ENCODE results near the gene CEP70. TPM values are rescaled to one million over a fixed set of nuclear protein-coding genes. Genes with fewer than 3 reads are reported as not detected.

Gene CEP70
- total and polyA plus RNA-seq, 2 of the 13 experiments (the other 11 are each of a cell fraction or from before 2014, with no cell fraction given) = 4.0 to 22.3 TPM

DNA sequence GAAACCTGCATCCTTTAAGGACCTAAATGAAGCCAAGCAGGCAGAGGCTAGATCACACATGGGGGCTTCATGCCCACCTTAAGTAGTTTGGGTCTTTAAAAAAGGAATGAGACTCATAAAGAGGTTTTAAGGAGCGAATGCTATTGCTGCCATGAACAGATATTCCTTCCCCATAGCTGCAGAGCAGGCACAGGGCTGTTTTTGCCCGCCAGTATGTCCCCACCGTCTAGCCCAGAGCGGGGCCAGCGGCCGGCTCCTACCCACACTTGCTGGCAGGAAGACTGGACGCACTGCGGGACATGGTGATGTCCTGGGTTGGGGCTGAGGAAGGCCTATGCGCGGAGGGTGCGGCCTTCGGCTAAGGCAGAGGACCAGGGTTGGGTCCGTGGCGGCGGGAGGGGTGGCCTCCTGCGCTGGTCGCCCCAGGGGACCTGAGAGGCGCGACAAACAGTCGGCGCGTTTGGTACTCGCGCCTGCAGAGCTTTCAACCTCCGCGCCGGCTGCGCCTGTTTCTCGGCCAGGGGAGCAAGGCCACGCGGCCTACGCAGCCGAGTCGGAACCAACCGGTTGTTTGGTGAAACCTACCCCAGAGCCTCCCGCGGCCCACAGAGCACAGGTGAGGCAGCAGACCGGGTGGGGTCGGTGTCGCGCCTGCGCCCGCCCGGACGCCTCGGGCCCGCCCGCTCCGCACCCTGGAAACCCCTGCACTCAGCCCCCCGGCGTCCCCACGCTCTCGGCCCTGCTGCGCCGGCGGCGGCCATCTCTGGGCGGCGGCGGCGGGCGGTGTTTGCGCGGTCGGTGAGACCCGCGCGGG, 14.5 kb upstream of the CEP70 start, which contains the start of gene FAIM (continued):
- TF ChIP-seq SNAPC2 (CRISPR knock-in tag; IDR thresholded peaks at IDR 0.05) (peak; percentile 19; the same call in 1 of the 2 replicates), ZFP41 (CRISPR knock-in tag; IDR thresholded peaks at IDR 0.05; ENCODE audit: borderline replicate concordance) (no peak), YEATS2 (CRISPR knock-in tag; IDR thresholded peaks at IDR 0.05; ENCODE audit: borderline replicate concordance) (peak; percentile 57; the same call in 1 of the 2 replicates), ZFP36 (IDR thresholded peaks at IDR 0.05; ENCODE audit: borderline replicate concordance, low read depth, low read length, partially characterized antibody) (no peak), ZNF337 (CRISPR knock-in tag; IDR thresholded peaks at IDR 0.05; ENCODE audit: borderline replicate concordance, low read depth) (no peak), RFX1 (IDR thresholded peaks at IDR 0.05) (no peak), SOX6 (IDR thresholded peaks at IDR 0.05) (no peak), SOX6 (CRISPR knock-in tag; IDR thresholded peaks at IDR 0.05) (peak; percentile 54), HHEX (CRISPR knock-in tag; IDR thresholded peaks at IDR 0.05) (no peak), ZNF879 (CRISPR knock-in tag; IDR thresholded peaks at IDR 0.05) (peak; percentile 89), TMF1 (CRISPR knock-in tag; IDR thresholded peaks at IDR 0.05; ENCODE audit: low read depth) (0 out of 2 replicates have a peak, but pooled peaks have one; percentile 5), CC2D1A (CRISPR knock-in tag; IDR thresholded peaks at IDR 0.05) (0 out of 2 replicates have a peak, but pooled peaks have one; percentile 47), ZNF556 (CRISPR knock-in tag; IDR thresholded peaks at IDR 0.05; ENCODE audit: borderline replicate concordance) (peak; percentile 70; the same call in 1 of the 2 replicates), GPN1 (CRISPR knock-in tag; IDR thresholded peaks at IDR 0.05; ENCODE audit: borderline replicate concordance) (no peak), TCF7L2 (IDR thresholded peaks at IDR 0.05; ENCODE audit: low read depth, low read length) (no peak), KDM2A (CRISPR knock-in tag; IDR thresholded peaks at IDR 0.05; ENCODE audit: borderline replicate concordance, low read depth) (peak; percentile 86), CHD2 (IDR thresholded peaks at IDR 0.05; ENCODE audit: low read depth, low read length) (no peak), ZNF7 (CRISPR knock-in tag; IDR thresholded peaks at IDR 0.05) (no peak), GTF2F1 (IDR thresholded peaks at IDR 0.05; ENCODE audit: low read length) (no peak), MAFK (conservative IDR thresholded peaks at IDR 0.05 in 1 of 2, IDR thresholded peaks at IDR 0.05 in 1 of 2; ENCODE audit: low read length in 2 of 2) (no peak), HOXA7 (CRISPR knock-in tag; IDR thresholded peaks at IDR 0.05) (0 out of 2 replicates have a peak, but pooled peaks have one; percentile 58), NR2F6 (IDR thresholded peaks at IDR 0.05) (no peak), NR2F6 (CRISPR knock-in tag; IDR thresholded peaks at IDR 0.05) (peak; percentile 6; the same call in 1 of the 2 replicates)
- TF ChIP-seq, protein P1, sequence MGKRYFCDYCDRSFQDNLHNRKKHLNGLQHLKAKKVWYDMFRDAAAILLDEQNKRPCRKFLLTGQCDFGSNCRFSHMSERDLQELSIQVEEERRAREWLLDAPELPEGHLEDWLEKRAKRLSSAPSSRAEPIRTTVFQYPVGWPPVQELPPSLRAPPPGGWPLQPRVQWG (CRISPR knock-in tag; IDR thresholded peaks at IDR 0.05; ENCODE audit: borderline replicate concordance, low read depth) = no peak
- TF ChIP-seq, protein P2, sequence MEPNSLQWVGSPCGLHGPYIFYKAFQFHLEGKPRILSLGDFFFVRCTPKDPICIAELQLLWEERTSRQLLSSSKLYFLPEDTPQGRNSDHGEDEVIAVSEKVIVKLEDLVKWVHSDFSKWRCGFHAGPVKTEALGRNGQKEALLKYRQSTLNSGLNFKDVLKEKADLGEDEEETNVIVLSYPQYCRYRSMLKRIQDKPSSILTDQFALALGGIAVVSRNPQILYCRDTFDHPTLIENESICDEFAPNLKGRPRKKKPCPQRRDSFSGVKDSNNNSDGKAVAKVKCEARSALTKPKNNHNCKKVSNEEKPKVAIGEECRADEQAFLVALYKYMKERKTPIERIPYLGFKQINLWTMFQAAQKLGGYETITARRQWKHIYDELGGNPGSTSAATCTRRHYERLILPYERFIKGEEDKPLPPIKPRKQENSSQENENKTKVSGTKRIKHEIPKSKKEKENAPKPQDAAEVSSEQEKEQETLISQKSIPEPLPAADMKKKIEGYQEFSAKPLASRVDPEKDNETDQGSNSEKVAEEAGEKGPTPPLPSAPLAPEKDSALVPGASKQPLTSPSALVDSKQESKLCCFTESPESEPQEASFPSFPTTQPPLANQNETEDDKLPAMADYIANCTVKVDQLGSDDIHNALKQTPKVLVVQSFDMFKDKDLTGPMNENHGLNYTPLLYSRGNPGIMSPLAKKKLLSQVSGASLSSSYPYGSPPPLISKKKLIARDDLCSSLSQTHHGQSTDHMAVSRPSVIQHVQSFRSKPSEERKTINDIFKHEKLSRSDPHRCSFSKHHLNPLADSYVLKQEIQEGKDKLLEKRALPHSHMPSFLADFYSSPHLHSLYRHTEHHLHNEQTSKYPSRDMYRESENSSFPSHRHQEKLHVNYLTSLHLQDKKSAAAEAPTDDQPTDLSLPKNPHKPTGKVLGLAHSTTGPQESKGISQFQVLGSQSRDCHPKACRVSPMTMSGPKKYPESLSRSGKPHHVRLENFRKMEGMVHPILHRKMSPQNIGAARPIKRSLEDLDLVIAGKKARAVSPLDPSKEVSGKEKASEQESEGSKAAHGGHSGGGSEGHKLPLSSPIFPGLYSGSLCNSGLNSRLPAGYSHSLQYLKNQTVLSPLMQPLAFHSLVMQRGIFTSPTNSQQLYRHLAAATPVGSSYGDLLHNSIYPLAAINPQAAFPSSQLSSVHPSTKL (CRISPR knock-in tag; IDR thresholded peaks at IDR 0.05) = peak; percentile 58
- TF ChIP-seq, protein P3, sequence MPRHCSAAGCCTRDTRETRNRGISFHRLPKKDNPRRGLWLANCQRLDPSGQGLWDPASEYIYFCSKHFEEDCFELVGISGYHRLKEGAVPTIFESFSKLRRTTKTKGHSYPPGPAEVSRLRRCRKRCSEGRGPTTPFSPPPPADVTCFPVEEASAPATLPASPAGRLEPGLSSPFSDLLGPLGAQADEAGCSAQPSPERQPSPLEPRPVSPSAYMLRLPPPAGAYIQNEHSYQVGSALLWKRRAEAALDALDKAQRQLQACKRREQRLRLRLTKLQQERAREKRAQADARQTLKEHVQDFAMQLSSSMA (CRISPR knock-in tag; IDR thresholded peaks at IDR 0.05) = no peak
- TF ChIP-seq, protein P4, sequence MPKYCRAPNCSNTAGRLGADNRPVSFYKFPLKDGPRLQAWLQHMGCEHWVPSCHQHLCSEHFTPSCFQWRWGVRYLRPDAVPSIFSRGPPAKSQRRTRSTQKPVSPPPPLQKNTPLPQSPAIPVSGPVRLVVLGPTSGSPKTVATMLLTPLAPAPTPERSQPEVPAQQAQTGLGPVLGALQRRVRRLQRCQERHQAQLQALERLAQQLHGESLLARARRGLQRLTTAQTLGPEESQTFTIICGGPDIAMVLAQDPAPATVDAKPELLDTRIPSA (CRISPR knock-in tag; IDR thresholded peaks at IDR 0.05; ENCODE audit: borderline replicate concordance) = no peak; the same call in 1 of the 2 replicates
